ENCODE results near the gene PHOSPHO2. TPM values are rescaled to one million over a fixed set of nuclear protein-coding genes. Genes with fewer than 3 reads are reported as not detected.

Gene PHOSPHO2
- total RNA-seq, 1 donor from 2014 or later: 3.7 TPM

- no peak overlapping the region for H3K27ac ChIP-seq (ENCODE audit: low read depth, low read length)
- H3K4me3 ChIP-seq (ENCODE audit: low read length in 3 of 3): no peak overlapping the region
- peaks cover 0 to 2% (median 0%) of the 10 kb centered on the region in 3 donors for H3K36me3 ChIP-seq (ENCODE audit: control insufficient read depth in 3 of 3, insufficient read depth in 3 of 3, low read length in 3 of 3)
- no peak overlapping the region for H3K9ac ChIP-seq (ENCODE audit: low read depth in 1 of 3, low read length in 3 of 3)
- no peaks in the 10 kb centered on the region for H3K27me3 ChIP-seq (ENCODE audit: control insufficient read depth in 3 of 3, insufficient read depth in 3 of 3, low read length in 3 of 3)
- H3K9me3 ChIP-seq (ENCODE audit: control insufficient read depth in 3 of 3, low read length in 3 of 3): no peaks in the 10 kb centered on the region
- peaks cover 18 to 39% (median 23%) of the 10 kb centered on the region in 3 donors for H3K4me1 ChIP-seq (ENCODE audit: control insufficient read depth in 3 of 3, insufficient read depth in 3 of 3, low read length in 3 of 3)
Measured at GRCh38 chr2:169713331-169713730, 19.1 kb downstream of the PHOSPHO2 start.

- H3K27me3 ChIP-seq (ENCODE audit: control insufficient read depth in 3 of 3, insufficient read depth in 3 of 3, low read length in 3 of 3): no peaks in the 10 kb centered on the region
- H3K4me1 ChIP-seq (ENCODE audit: control insufficient read depth in 3 of 3, insufficient read depth in 3 of 3, low read length in 3 of 3): peaks cover 18 to 39% (median 23%) of the 10 kb centered on the region in 3 donors
- H3K36me3 ChIP-seq (ENCODE audit: control insufficient read depth in 3 of 3, insufficient read depth in 3 of 3, low read length in 3 of 3): peaks cover 0 to 2% (median 0%) of the 10 kb centered on the region in 3 donors
- H3K9me3 ChIP-seq (ENCODE audit: control insufficient read depth in 3 of 3, low read length in 3 of 3): no peaks in the 10 kb centered on the region
- H3K4me3 ChIP-seq (ENCODE audit: low read length in 3 of 3): peak overlapping the region in 1 of 3 donors; percentile 33
- no peak overlapping the region for H3K27ac ChIP-seq (ENCODE audit: low read depth, low read length)
- no peak overlapping the region for H3K9ac ChIP-seq (ENCODE audit: low read depth in 1 of 3, low read length in 3 of 3)
Measured at GRCh38 chr2:169714699-169715098, 20.4 kb downstream of the PHOSPHO2 start.

- no peaks in the 10 kb centered on the region for H3K27me3 ChIP-seq (ENCODE audit: control insufficient read depth in 3 of 3, insufficient read depth in 3 of 3, low read length in 3 of 3)
- peaks cover 18 to 36% (median 19%) of the 10 kb centered on the region in 3 donors for H3K4me1 ChIP-seq (ENCODE audit: control insufficient read depth in 3 of 3, insufficient read depth in 3 of 3, low read length in 3 of 3)
- H3K27ac ChIP-seq (ENCODE audit: low read depth, low read length): no peak overlapping the region
- H3K9ac ChIP-seq (ENCODE audit: low read depth in 1 of 3, low read length in 3 of 3): peak overlapping the region in 2 of 3 donors; percentile 25 to 45
- peaks cover 0 to 2% (median 0%) of the 10 kb centered on the region in 3 donors for H3K36me3 ChIP-seq (ENCODE audit: control insufficient read depth in 3 of 3, insufficient read depth in 3 of 3, low read length in 3 of 3)
- peak overlapping the region; percentile 33 to 64 (median 64) for H3K4me3 ChIP-seq (ENCODE audit: low read length in 3 of 3)
- H3K9me3 ChIP-seq (ENCODE audit: control insufficient read depth in 3 of 3, low read length in 3 of 3): no peaks in the 10 kb centered on the region
Measured at GRCh38 chr2:169715379-169716237, 21.3 kb downstream of the PHOSPHO2 start.

- Histone ChIP-seq H3K9me3 (ENCODE audit: control insufficient read depth in 3 of 3, low read length in 3 of 3) (no peaks in the 10 kb centered on the region), H3K36me3 (ENCODE audit: control insufficient read depth in 3 of 3, insufficient read depth in 3 of 3, low read length in 3 of 3) (peaks cover 0 to 2% (median 0%) of the 10 kb centered on the region in 3 donors), H3K27me3 (ENCODE audit: control insufficient read depth in 3 of 3, insufficient read depth in 3 of 3, low read length in 3 of 3) (no peaks in the 10 kb centered on the region), H3K27ac (ENCODE audit: low read depth, low read length) (no peak overlapping the region), H3K9ac (ENCODE audit: low read depth in 1 of 3, low read length in 3 of 3) (peak overlapping the region in 1 of 3 donors; percentile 40), H3K4me1 (ENCODE audit: control insufficient read depth in 3 of 3, insufficient read depth in 3 of 3, low read length in 3 of 3) (peaks cover 18 to 36% (median 19%) of the 10 kb centered on the region in 3 donors), H3K4me3 (ENCODE audit: low read length in 3 of 3) (peak overlapping the region in 1 of 3 donors; percentile 29)
Measured at GRCh38 chr2:169716238-169716886, 22.1 kb downstream of the PHOSPHO2 start.

- no peaks in the 10 kb centered on the region for H3K27me3 ChIP-seq (ENCODE audit: control insufficient read depth in 3 of 3, insufficient read depth in 3 of 3, low read length in 3 of 3)
- no peaks in the 10 kb centered on the region for H3K36me3 ChIP-seq (ENCODE audit: control insufficient read depth in 3 of 3, insufficient read depth in 3 of 3, low read length in 3 of 3)
- H3K9ac ChIP-seq (ENCODE audit: low read depth in 1 of 3, low read length in 3 of 3): no peak overlapping the region
- H3K4me1 ChIP-seq (ENCODE audit: control insufficient read depth in 3 of 3, insufficient read depth in 3 of 3, low read length in 3 of 3): peaks cover 18 to 30% (median 19%) of the 10 kb centered on the region in 3 donors
- H3K27ac ChIP-seq (ENCODE audit: low read depth, low read length): no peak overlapping the region
- H3K9me3 ChIP-seq (ENCODE audit: control insufficient read depth in 3 of 3, low read length in 3 of 3): no peaks in the 10 kb centered on the region
- H3K4me3 ChIP-seq (ENCODE audit: low read length in 3 of 3): no peak overlapping the region
Measured at GRCh38 chr2:169716938-169717690, 22.8 kb downstream of the PHOSPHO2 start.

GRCh38 chr2:169717691-169718063, 23.4 kb downstream of the PHOSPHO2 start:
- Histone ChIP-seq H3K9ac (ENCODE audit: low read depth in 1 of 3, low read length in 3 of 3) (no peak overlapping the region), H3K36me3 (ENCODE audit: control insufficient read depth in 3 of 3, insufficient read depth in 3 of 3, low read length in 3 of 3) (no peaks in the 10 kb centered on the region), H3K4me1 (ENCODE audit: control insufficient read depth in 3 of 3, insufficient read depth in 3 of 3, low read length in 3 of 3) (peaks cover 18 to 29% (median 19%) of the 10 kb centered on the region in 3 donors), H3K27me3 (ENCODE audit: control insufficient read depth in 3 of 3, insufficient read depth in 3 of 3, low read length in 3 of 3) (no peaks in the 10 kb centered on the region), H3K4me3 (ENCODE audit: low read length in 3 of 3) (no peak overlapping the region), H3K27ac (ENCODE audit: low read depth, low read length) (no peak overlapping the region), H3K9me3 (ENCODE audit: control insufficient read depth in 3 of 3, low read length in 3 of 3) (no peaks in the 10 kb centered on the region)

GRCh38 chr2:169718930-169719504, 24.7 kb downstream of the PHOSPHO2 start:
- Histone ChIP-seq H3K4me3 (ENCODE audit: low read length in 3 of 3) (no peak overlapping the region), H3K36me3 (ENCODE audit: control insufficient read depth in 3 of 3, insufficient read depth in 3 of 3, low read length in 3 of 3) (no peaks in the 10 kb centered on the region), H3K9me3 (ENCODE audit: control insufficient read depth in 3 of 3, low read length in 3 of 3) (no peaks in the 10 kb centered on the region), H3K4me1 (ENCODE audit: control insufficient read depth in 3 of 3, insufficient read depth in 3 of 3, low read length in 3 of 3) (peaks cover 18 to 29% (median 19%) of the 10 kb centered on the region in 3 donors), H3K27ac (ENCODE audit: low read depth, low read length) (no peak overlapping the region), H3K9ac (ENCODE audit: low read depth in 1 of 3, low read length in 3 of 3) (no peak overlapping the region), H3K27me3 (ENCODE audit: control insufficient read depth in 3 of 3, insufficient read depth in 3 of 3, low read length in 3 of 3) (no peaks in the 10 kb centered on the region)

- no peak overlapping the region for H3K4me3 ChIP-seq (ENCODE audit: low read length in 3 of 3)
- H3K9me3 ChIP-seq (ENCODE audit: control insufficient read depth in 3 of 3, low read length in 3 of 3): no peaks in the 10 kb centered on the region
- H3K27me3 ChIP-seq (ENCODE audit: control insufficient read depth in 3 of 3, insufficient read depth in 3 of 3, low read length in 3 of 3): no peaks in the 10 kb centered on the region
- peaks cover 5 to 11% (median 5%) of the 10 kb centered on the region in 3 donors for H3K4me1 ChIP-seq (ENCODE audit: control insufficient read depth in 3 of 3, insufficient read depth in 3 of 3, low read length in 3 of 3)
- no peak overlapping the region for H3K9ac ChIP-seq (ENCODE audit: low read depth in 1 of 3, low read length in 3 of 3)
- no peaks in the 10 kb centered on the region for H3K36me3 ChIP-seq (ENCODE audit: control insufficient read depth in 3 of 3, insufficient read depth in 3 of 3, low read length in 3 of 3)
- no peak overlapping the region for H3K27ac ChIP-seq (ENCODE audit: low read depth, low read length)
Measured at GRCh38 chr2:169721016-169721415, 26.7 kb downstream of the PHOSPHO2 start.

GRCh38 chr2:169727065-169727464, 32.8 kb downstream of the PHOSPHO2 start:
- Histone ChIP-seq H3K4me3 (ENCODE audit: low read length in 3 of 3) (no peak overlapping the region), H3K9ac (ENCODE audit: low read depth in 1 of 3, low read length in 3 of 3) (no peak overlapping the region), H3K27me3 (ENCODE audit: control insufficient read depth in 3 of 3, insufficient read depth in 3 of 3, low read length in 3 of 3) (no peaks in the 10 kb centered on the region), H3K4me1 (ENCODE audit: control insufficient read depth in 3 of 3, insufficient read depth in 3 of 3, low read length in 3 of 3) (no peaks in the 10 kb centered on the region), H3K36me3 (ENCODE audit: control insufficient read depth in 3 of 3, insufficient read depth in 3 of 3, low read length in 3 of 3) (no peaks in the 10 kb centered on the region), H3K27ac (ENCODE audit: low read depth, low read length) (no peak overlapping the region), H3K9me3 (ENCODE audit: control insufficient read depth in 3 of 3, low read length in 3 of 3) (no peaks in the 10 kb centered on the region)
